Activated CD8-positive, alpha-beta memory T cell treated with anti-CD3 and anti-CD28 coated beads, Interleukin-2, amount 50 U/mL, for 4 hours (primary cell): ENCODE data around the gene CCDC157.

ENCODE experiments used
- DNase-seq: peaks from one replicate; pipeline ENCODE4 v3.0.0-alpha.2; 2020

The CCDC157 gene

GRCh38 chr22:30356449-30357235, at the start of gene CCDC157, which contains the start of gene SF3A1:
CCDC157 (plus strand) TSS chr22:30357007; CDS start chr22:30366001, 8,994 bp downstream.
SF3A1 (minus strand) TSS chr22:30356894; CDS start chr22:30356792, 102 bp downstream.
- peak; percentile 87 for DNase-seq

- no peak for DNase-seq
Observed at GRCh38 chr22:30307041-30307574, 49.7 kb upstream of the CCDC157 start.

- no peak for DNase-seq
Observed at GRCh38 chr22:30308093-30308492, 48.7 kb upstream of the CCDC157 start.

GRCh38 chr22:30308518-30309230, 48.1 kb upstream of the CCDC157 start:
- DNase-seq = peak; percentile 35

GRCh38 chr22:30309951-30310741, 46.7 kb upstream of the CCDC157 start:
- DNase-seq = no peak

GRCh38 chr22:30310881-30311771, 45.7 kb upstream of the CCDC157 start:
- no peak for DNase-seq

GRCh38 chr22:30312053-30312452, 44.8 kb upstream of the CCDC157 start:
- no peak for DNase-seq

- DNase-seq = no peak
Observed at GRCh38 chr22:30313527-30314363, 43.1 kb upstream of the CCDC157 start.

GRCh38 chr22:30314915-30315314, 41.9 kb upstream of the CCDC157 start:
- DNase-seq = peak; percentile 51

- DNase-seq = no peak
Observed at GRCh38 chr22:30315962-30316576, 40.7 kb upstream of the CCDC157 start.

- DNase-seq = no peak
Observed at GRCh38 chr22:30317778-30318177, 39.0 kb upstream of the CCDC157 start.

GRCh38 chr22:30318799-30319419, 37.9 kb upstream of the CCDC157 start:
- DNase-seq = no peak

- DNase-seq = no peak
Observed at GRCh38 chr22:30320021-30320556, 36.7 kb upstream of the CCDC157 start.

- no peak for DNase-seq
Observed at GRCh38 chr22:30321461-30321860, 35.3 kb upstream of the CCDC157 start.

GRCh38 chr22:30323246-30323645, 33.6 kb upstream of the CCDC157 start:
- DNase-seq = no peak

GRCh38 chr22:30324014-30324730, 32.6 kb upstream of the CCDC157 start:
- DNase-seq = no peak

GRCh38 chr22:30325065-30325720, 31.6 kb upstream of the CCDC157 start:
- DNase-seq = no peak

- DNase-seq = no peak
Observed at GRCh38 chr22:30325724-30326254, 31.0 kb upstream of the CCDC157 start.
